ENCODE results near the gene FAT2.
"Not testable (repeated sequence)": the region's sequence is repeated elsewhere in the genome, so short reads cannot be mapped to it uniquely, and the experiment has no call there.

- not testable (repeated sequence) for TF ChIP-seq CTCF, POLR2A (IDR thresholded peaks at IDR 0.05)
Observed at GRCh38 chr5:151585344-151585743, 5.8 kb downstream of the FAT2 start.

Data from esophagus squamous epithelium (tissue), 4 donors.